NCI-H2196 (cell line): ENCODE results near the gene PMM2.
"Not testable (repeated sequence)": the region's sequence is repeated elsewhere in the genome, so short reads cannot be mapped to it uniquely, and the experiment has no call there.

Source experiments
- DNase-seq: peaks from one replicate; lab custom pipeline; 2025; ENCODE audit not compliant: unreplicated experiment; lab: John Stamatoyannopoulos, UW

PMM2 gene

GRCh38 chr16:8816967-8817655, 19.5 kb downstream of the PMM2 start:
- DNase-seq: no peak

DNA sequence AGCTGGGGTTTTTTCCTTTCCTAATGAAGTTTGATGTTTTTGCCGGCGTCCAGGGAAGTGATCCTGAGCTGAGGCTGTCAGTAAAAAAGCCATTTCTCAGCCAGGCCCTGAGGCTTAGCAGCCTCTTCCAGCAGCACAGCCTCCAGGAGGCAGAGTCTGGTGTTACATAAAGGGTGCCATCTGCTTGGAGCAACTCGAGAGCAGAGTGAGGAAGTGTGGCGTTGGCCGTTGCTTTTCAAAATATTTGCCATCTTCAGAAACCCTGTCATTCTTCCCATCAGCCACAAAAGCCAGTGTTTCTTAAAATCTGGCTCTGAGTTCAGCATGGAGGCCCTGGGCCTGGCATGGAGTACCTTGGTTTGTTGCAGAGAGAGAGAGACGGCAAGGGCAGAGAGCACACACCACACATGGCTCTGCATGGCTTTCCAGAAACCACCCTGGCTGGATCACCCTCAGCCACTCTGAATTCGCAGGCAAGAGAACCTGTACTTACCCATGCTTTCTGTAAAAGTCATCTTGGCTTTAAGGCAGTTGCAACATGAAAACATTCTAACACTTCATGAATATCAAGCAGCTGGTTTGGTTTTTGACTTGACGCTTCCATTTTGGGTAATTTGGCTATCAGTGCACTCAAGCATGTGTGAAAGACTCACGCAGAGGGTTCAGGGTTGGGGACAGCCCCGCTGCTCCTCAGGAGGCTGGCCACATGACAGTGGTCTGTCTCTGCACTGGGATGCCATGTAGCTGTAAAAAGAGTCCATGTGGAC, 21.0 kb downstream of the PMM2 start:
- DNase-seq: no peak

DNA sequence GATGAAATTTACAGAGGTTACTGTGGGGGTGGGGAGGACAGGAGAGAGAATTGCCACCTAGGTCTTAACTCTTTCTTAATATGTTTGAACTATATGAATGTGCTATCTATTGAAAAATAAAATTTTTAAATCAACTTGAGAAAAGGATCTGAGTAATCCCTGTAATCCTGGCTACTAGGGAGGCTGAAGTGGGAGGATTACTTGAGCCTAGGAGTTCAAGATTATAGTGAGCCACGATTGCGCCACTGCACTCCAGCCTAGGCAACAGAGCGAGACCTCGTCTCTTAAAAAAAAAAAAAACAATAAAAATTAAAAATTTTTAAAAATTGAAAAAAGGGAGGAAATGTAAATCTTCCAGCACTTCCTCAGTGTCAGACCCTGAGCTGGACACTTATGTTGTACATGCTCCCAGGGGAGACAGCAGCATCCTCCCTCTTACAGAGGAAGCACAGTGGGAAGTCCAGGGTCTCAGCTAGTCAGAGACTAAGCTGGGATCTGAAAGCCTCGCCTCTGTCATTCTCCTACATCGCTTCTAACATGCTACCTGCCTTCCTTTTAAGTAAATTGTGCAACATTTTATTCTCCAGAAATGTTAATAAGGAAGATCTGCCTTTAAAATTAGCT, 21.9 kb downstream of the PMM2 start:
- no peak for DNase-seq

GRCh38 chr16:8822403-8822802, 24.8 kb downstream of the PMM2 start:
- DNase-seq: no peak

DNA sequence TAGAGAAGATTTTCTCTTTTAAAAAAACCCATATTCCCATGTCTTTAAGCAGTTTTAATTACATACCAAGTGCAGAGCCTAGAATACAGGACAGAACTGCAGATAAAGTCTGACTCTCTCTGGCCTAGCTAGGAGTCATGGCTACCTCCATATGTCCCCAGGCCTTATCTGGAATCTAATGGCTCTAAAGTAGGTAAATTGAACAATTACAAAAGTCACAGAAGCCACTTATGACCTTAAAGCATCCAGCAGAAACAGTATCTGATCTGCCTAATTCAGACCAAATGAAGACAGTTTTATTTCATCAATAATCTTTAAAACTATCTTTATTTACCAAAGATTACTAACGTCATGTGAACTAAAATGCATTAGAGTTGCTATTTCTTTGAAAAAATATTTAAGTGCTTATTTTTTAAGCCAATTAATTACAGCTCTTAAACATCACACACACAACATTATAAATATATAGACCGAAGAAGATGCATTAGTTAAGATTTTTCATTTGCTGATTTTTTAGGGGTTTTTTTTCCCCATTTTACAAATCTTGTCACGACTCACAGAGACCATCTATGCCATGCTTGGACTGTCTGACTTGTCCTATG, 28.7 kb downstream of the PMM2 start:
- DNase-seq: no peak

DNA sequence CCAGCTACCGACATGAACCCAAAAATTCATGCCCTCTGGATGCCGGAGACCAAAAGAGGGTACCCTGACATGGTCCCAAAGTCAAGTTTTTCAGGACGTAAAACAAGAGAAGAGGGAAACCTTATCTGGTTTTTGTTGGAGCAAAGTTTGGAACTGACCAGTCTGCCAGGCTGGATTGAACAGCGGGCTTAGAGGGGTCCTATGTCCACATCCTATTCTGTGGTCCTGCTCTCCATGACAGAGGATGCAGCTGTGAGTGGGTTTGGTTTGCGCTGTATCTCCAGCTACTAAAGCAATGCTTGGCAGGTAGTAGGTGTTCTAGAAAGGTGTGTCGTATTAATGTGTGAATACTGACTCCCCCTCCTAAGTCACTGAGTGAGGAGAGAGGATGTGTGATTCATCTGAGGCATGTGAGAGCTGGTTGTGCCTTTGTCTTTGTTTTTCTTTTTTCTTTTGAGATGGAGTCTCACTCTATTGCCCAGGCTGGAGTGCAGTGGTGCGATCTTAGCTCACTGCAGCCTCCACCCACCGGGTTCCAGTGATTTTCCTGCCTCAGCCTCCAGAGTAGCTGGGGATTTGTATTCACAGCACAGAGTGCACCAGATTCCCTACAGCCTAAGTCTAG, 31.0 kb downstream of the PMM2 start:
- no peak for DNase-seq

DNA sequence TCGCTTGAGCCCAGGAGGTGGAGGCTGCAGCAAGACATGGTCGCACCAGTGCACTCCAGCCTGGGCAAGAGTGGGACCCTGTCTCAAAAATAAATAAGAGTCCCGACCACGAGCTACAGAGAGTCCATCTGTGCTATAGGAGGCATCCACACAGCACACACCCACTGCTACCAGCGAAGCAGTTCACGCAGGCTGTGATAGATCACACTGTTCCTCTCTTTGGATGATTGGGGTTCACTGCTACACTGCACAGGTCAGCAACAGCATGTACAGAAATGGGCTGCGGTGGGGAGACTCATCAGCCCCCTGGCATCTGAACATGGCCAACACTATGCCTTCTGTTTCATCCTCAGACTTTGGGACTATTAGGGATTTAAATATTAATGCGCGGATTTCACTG, 33.8 kb downstream of the PMM2 start:
- DNase-seq: no peak

DNA sequence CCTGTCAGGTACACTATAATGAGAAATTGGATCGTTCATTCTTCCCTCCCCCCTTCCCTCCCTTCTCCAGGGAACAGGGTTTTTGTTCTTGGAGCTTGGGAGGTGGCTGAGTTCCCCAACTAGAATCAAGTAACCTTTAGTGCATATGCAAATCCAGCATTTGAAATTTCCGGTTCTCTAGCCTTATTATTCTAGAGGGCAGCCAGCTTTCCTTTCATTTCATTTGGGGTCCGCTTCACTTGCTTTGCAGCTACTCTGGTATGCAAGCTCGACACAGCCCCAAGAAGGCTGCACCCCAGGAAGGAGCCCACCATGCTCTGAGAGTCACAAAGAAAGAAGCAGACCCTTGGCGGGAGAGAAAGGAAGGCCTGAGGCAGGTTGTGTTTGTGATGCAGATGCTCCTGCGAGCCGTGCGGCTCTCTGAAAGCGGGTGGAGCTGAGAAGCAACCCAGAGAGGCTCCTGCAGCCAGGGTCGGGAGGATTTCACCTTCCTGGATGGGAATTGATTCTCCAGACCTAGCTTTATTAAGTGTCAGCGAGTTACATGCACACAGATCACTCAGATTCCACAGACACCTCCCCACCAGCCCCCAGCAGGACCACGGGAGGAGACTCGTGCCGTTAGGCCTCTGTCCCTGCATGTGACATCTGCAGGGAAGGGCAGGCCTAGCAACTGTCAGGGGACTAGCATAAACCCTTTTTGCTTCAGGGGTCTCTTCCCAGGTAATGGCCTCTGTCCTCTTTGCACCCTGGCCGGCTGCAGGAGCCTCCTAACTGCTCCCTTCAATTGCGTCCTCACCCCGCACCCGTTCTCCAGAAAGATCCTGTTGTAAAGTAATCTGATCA, 34.5 kb downstream of the PMM2 start:
- DNase-seq: no peak

GRCh38 chr16:8832717-8833105, 35.1 kb downstream of the PMM2 start:
- no peak for DNase-seq

GRCh38 chr16:8836797-8837196, 39.2 kb downstream of the PMM2 start:
- not testable (repeated sequence) for DNase-seq

GRCh38 chr16:8837594-8837993, 40.0 kb downstream of the PMM2 start:
- not testable (repeated sequence) for DNase-seq

DNA sequence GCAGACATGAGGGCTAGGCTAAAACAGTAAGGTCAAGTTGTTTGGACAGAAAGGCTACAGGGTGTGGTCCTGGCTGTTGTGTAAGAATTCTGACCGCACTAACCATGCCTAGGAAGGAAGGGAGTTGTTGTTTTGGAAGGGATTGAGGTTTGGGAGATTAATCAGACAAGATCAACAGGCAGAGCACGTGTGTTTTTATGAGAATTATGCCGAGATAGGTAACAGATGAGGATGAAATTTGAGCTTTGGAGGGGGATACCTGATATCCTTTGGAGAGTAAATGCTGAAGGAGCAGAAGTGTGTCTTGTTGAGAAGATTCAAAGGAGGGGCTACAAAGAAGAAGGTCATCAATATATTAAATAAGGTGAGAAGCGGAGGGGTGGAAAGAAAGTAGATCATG, 44.4 kb downstream of the PMM2 start:
- not testable (repeated sequence) for DNase-seq

- DNase-seq: not testable (repeated sequence)
These were observed 45.7 kb downstream of the PMM2 start for GRCh38 chr16:8843296-8843695.

- DNase-seq: no peak
These were observed 48.2 kb downstream of the PMM2 start for GRCh38 chr16:8845699-8846298.

GRCh38 chr16:8846401-8846932, 48.8 kb downstream of the PMM2 start:
- no peak for DNase-seq

- no peak for DNase-seq
These were observed 49.5 kb downstream of the PMM2 start for GRCh38 chr16:8847145-8847544.

- DNase-seq: no peak
These were observed 50.0 kb downstream of the PMM2 start for GRCh38 chr16:8847623-8848022.

- no peak for DNase-seq
These were observed 50.7 kb downstream of the PMM2 start for GRCh38 chr16:8848231-8848938.

DNA sequence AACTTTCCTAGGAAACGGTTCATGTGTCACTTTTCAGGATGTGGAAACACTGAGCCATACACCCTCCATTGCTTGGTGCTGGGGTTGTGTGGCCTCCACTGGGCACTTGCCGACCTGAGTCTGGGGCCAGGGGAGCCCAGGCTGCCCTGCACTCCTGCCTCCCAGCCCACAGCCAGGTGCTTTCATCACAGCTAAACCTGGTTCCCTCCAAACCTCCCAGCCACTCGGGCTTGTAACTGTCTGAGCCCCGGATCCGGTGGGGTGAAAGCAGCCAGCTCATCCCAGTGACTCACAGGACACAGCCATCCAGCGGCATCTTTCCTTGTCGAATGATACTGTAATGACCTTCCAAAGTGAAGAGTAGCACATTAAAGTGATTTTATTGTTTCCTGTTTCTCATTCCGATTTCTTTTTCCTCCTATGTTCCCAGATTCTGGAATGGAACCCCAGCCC, 51.3 kb downstream of the PMM2 start:
- no peak for DNase-seq
